Measurements from ENCODE around the gene FXYD5.

DNA sequence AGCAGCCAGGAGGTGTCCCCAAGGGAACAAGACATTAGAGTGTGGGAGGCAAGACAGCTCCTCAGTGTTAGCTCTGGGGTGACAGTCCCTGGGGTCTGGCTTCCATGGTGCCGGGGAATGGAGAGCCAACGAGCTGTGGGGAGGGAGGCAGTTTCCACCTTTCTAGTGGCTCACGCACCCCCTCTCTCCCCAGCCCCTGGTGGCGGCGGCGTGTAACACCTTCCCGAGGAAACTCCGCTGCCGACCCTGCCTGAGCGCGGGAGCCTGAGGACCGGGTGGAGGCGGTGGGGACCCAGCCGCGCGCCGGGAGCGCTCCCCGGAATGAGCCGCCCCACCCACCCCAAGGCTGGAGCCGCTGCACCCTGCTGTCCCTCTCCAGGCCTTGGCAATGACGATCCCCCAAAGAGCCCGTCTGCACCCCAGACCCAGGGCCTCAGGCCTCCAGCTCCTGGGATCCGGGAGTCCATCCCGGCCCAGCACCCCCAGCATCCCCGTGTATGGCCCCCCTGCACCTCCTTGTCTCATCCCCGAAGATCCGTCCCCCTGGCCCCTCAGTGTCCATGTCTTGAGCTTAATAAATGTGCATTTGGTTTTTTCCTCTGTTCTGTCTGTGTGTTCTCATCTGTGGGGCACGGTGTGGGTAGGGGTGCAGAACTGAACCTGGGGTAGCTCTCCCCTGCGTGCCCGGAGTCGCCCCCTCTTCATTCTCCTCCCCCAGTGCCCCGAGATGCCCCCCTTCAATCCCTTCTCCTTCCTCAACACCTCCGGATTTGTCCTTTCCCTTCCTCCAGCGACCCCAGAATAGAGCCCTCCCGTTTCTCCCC lies 622 bp upstream of the FXYD5 start:
- TF ChIP-seq, protein P1, sequence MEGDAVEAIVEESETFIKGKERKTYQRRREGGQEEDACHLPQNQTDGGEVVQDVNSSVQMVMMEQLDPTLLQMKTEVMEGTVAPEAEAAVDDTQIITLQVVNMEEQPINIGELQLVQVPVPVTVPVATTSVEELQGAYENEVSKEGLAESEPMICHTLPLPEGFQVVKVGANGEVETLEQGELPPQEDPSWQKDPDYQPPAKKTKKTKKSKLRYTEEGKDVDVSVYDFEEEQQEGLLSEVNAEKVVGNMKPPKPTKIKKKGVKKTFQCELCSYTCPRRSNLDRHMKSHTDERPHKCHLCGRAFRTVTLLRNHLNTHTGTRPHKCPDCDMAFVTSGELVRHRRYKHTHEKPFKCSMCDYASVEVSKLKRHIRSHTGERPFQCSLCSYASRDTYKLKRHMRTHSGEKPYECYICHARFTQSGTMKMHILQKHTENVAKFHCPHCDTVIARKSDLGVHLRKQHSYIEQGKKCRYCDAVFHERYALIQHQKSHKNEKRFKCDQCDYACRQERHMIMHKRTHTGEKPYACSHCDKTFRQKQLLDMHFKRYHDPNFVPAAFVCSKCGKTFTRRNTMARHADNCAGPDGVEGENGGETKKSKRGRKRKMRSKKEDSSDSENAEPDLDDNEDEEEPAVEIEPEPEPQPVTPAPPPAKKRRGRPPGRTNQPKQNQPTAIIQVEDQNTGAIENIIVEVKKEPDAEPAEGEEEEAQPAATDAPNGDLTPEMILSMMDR (IDR thresholded peaks at IDR 0.05): no peak; the same call in 1 of the 2 replicates
- TF ChIP-seq ZFX (IDR thresholded peaks at IDR 0.05; ENCODE audit: borderline replicate concordance): no peak
